ENCODE data around the gene ARHGEF6. TPM values are rescaled to one million over a fixed set of nuclear protein-coding genes. Genes with fewer than 3 reads are reported as not detected.

The ARHGEF6 gene
- total RNA-seq, 1 experiment from 2014 or later = 2.7 TPM

GRCh38 chrX:136752346-136752745 lies 28.4 kb downstream of the ARHGEF6 start:
- DNase-seq (ENCODE audit: extremely low read depth, low read depth) = no peak

- DNase-seq (ENCODE audit: extremely low read depth, low read depth) = no peak
Measured at GRCh38 chrX:136750364-136750763, 30.4 kb downstream of the ARHGEF6 start.

GRCh38 chrX:136747003-136747986 lies 33.4 kb downstream of the ARHGEF6 start:
- no peak for DNase-seq (ENCODE audit: extremely low read depth, low read depth)

GRCh38 chrX:136745215-136746173 lies 35.2 kb downstream of the ARHGEF6 start:
- no peak for DNase-seq (ENCODE audit: extremely low read depth, low read depth)

GRCh38 chrX:136742721-136743379 lies 37.9 kb downstream of the ARHGEF6 start:
- no peak for DNase-seq (ENCODE audit: extremely low read depth, low read depth)

- DNase-seq (ENCODE audit: extremely low read depth, low read depth) = no peak
Measured at GRCh38 chrX:136738049-136738729, 42.5 kb downstream of the ARHGEF6 start.

GRCh38 chrX:136736690-136737089 lies 44.0 kb downstream of the ARHGEF6 start:
- no peak for DNase-seq (ENCODE audit: extremely low read depth, low read depth)

GRCh38 chrX:136735601-136736000 lies 45.1 kb downstream of the ARHGEF6 start:
- no peak for DNase-seq (ENCODE audit: extremely low read depth, low read depth)

GRCh38 chrX:136733613-136734012 lies 47.1 kb downstream of the ARHGEF6 start:
- no peak for DNase-seq (ENCODE audit: extremely low read depth, low read depth)

GRCh38 chrX:136731798-136732197 lies 48.9 kb downstream of the ARHGEF6 start:
- no peak for DNase-seq (ENCODE audit: extremely low read depth, low read depth)

- DNase-seq (ENCODE audit: extremely low read depth, low read depth) = no peak
Measured at GRCh38 chrX:136731207-136731782, 49.4 kb downstream of the ARHGEF6 start.

GRCh38 chrX:136728393-136728792 lies 52.3 kb downstream of the ARHGEF6 start:
- no peak for DNase-seq (ENCODE audit: extremely low read depth, low read depth)

GRCh38 chrX:136725441-136726104 lies 55.2 kb downstream of the ARHGEF6 start:
- no peak for DNase-seq (ENCODE audit: extremely low read depth, low read depth)

- DNase-seq (ENCODE audit: extremely low read depth, low read depth) = no peak
Measured at GRCh38 chrX:136718091-136718490, 62.6 kb downstream of the ARHGEF6 start.

GRCh38 chrX:136714626-136715599 lies 65.8 kb downstream of the ARHGEF6 start:
- DNase-seq (ENCODE audit: extremely low read depth, low read depth) = no peak

GRCh38 chrX:136712650-136713310 lies 68.0 kb downstream of the ARHGEF6 start:
- no peak for DNase-seq (ENCODE audit: extremely low read depth, low read depth)

- peak; percentile 35 for DNase-seq (ENCODE audit: extremely low read depth, low read depth)
Measured at GRCh38 chrX:136711147-136711546, 69.6 kb downstream of the ARHGEF6 start.

Data from NCI-H460 (cell line).